Loucy (cell line): ENCODE measurements around the gene ARHGEF16.

Source experiments
- H2AFZ ChIP-seq: fragments of 200-600 bp; sonication (generic); 2 replicates; pipeline ENCODE4 v1.6.0; 2016; ENCODE audit warnings: antibody characterized with exemption, mild to moderate bottlenecking, low read length, moderate library complexity
- H3F3A ChIP-seq: fragments of 200-600 bp; 2 replicates; pipeline ENCODE4 v1.6.0; 2016; ENCODE audit warnings: antibody characterized with exemption, low read depth, mild to moderate bottlenecking
- H3K27me3 ChIP-seq: fragments of 200-600 bp; sonication (generic); 2 replicates; pipeline ENCODE4 v1.6.1; 2014; ENCODE audit warnings: low read length, mild to moderate bottlenecking; ENCODE audit not compliant: insufficient read depth, poor library complexity, severe bottlenecking
- H3K36me3 ChIP-seq: fragments of 200-600 bp; sonication (generic); 2 replicates; pipeline ENCODE4 v1.6.1; 2016; ENCODE audit warnings: low read length; ENCODE audit not compliant: insufficient read depth
- H3K4me1 ChIP-seq: fragments of 200-600 bp; sonication (generic); 2 replicates; pipeline ENCODE4 v1.5.1; 2014; ENCODE audit warnings: low read length, mild to moderate bottlenecking; ENCODE audit not compliant: insufficient read depth, poor library complexity, severe bottlenecking
- H3K4me2 ChIP-seq: fragments of 200-600 bp; sonication (generic); 2 replicates; pipeline ENCODE4 v1.6.0; 2014; ENCODE audit warnings: antibody characterized with exemption, low read length, low read depth, mild to moderate bottlenecking; ENCODE audit not compliant: poor library complexity, severe bottlenecking
- H3K4me3 ChIP-seq: fragments of 200-600 bp; sonication (generic); 2 replicates; pipeline ENCODE4 v1.5.1; 2014; ENCODE audit warnings: low read length, mild to moderate bottlenecking, mixed read lengths; ENCODE audit not compliant: poor library complexity, severe bottlenecking
- H3K79me2 ChIP-seq: fragments of 200-600 bp; sonication (generic); 2 replicates; pipeline ENCODE4 v1.6.1; 2014; ENCODE audit warnings: low read length; ENCODE audit not compliant: insufficient read depth
- H3K9ac ChIP-seq: fragments of 200-600 bp; sonication (generic); 2 replicates; pipeline ENCODE4 v1.6.0; 2014; ENCODE audit warnings: mild to moderate bottlenecking, low read depth, low read length, moderate library complexity; ENCODE audit not compliant: poor library complexity, severe bottlenecking
- H3K9me2 ChIP-seq: fragments of 200-600 bp; sonication (generic); replicated peaks from 2 replicates; pipeline ENCODE4 v1.6.1; 2016; ENCODE audit warnings: low read depth, low read length, mixed read lengths
- H3K9me3 ChIP-seq: fragments of 200-600 bp; sonication (generic); 2 replicates; pipeline ENCODE4 v1.6.1; 2014; ENCODE audit warnings: mild to moderate bottlenecking, antibody characterized with exemption, low read length, low read depth; ENCODE audit not compliant: insufficient read depth
- H4K20me1 ChIP-seq: fragments of 200-600 bp; sonication (generic); 2 replicates; pipeline ENCODE4 v1.6.0; 2014; ENCODE audit warnings: antibody characterized with exemption, low read length, mild to moderate bottlenecking; ENCODE audit not compliant: insufficient read depth, poor library complexity, severe bottlenecking
- EZH2phosphoT487 ChIP-seq: fragments of 200-600 bp; IDR thresholded peaks from 2 replicates; pipeline ENCODE4 v1.6.1; 2018; ENCODE audit warnings: antibody characterized with exemption, mild to moderate bottlenecking, moderate library complexity, borderline replicate concordance
- TF ChIP-seq, protein P1 (sequence below): fragments of 200-600 bp; sonication (generic); conservative IDR thresholded peaks from 2 replicates; pipeline ENCODE4 v1.5.1; 2014; ENCODE audit warnings: mild to moderate bottlenecking, antibody characterized with exemption, low read length

Gene ARHGEF16

DNA sequence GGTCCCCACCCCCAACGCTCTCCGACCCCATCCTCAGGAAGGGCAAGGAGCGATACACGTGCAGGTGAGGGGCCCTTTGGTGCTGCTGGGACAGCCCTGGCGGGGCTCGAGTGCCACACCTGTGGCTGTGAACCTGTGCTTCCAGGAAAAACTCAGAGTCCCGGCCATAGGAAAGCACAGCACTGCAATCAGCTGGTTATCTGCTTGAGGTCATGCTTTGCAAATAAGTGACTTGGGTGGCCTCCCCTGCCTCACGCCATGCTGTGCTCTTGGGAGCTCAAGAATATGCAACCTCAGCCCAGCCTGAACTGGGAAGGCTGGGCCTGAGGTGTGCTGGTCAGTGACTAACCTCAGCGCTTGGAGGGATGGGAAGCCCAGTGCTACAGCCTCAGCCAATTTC is 36.5 kb upstream of the ARHGEF16 start:
- H3K4me3 ChIP-seq: no peak overlapping the region
- TF ChIP-seq, protein P1, sequence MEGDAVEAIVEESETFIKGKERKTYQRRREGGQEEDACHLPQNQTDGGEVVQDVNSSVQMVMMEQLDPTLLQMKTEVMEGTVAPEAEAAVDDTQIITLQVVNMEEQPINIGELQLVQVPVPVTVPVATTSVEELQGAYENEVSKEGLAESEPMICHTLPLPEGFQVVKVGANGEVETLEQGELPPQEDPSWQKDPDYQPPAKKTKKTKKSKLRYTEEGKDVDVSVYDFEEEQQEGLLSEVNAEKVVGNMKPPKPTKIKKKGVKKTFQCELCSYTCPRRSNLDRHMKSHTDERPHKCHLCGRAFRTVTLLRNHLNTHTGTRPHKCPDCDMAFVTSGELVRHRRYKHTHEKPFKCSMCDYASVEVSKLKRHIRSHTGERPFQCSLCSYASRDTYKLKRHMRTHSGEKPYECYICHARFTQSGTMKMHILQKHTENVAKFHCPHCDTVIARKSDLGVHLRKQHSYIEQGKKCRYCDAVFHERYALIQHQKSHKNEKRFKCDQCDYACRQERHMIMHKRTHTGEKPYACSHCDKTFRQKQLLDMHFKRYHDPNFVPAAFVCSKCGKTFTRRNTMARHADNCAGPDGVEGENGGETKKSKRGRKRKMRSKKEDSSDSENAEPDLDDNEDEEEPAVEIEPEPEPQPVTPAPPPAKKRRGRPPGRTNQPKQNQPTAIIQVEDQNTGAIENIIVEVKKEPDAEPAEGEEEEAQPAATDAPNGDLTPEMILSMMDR: no peak
- no peak for TF ChIP-seq EZH2phosphoT487
- H3K9me2 ChIP-seq: no peaks in the 10 kb centered on the region
- no peak overlapping the region for H2AFZ ChIP-seq
- H3K4me1 ChIP-seq: no peaks in the 10 kb centered on the region
- no peak overlapping the region for H3K4me2 ChIP-seq
- H3K79me2 ChIP-seq: no peaks in the 10 kb centered on the region
- no peaks in the 10 kb centered on the region for H3F3A ChIP-seq
- no peaks in the 10 kb centered on the region for H4K20me1 ChIP-seq
- no peaks in the 10 kb centered on the region for H3K36me3 ChIP-seq
- H3K27me3 ChIP-seq: no peaks in the 10 kb centered on the region
- H3K9me3 ChIP-seq: peaks cover 4% of the 10 kb centered on the region; the same call in 1 of the 2 replicates
- no peak overlapping the region for H3K9ac ChIP-seq

DNA sequence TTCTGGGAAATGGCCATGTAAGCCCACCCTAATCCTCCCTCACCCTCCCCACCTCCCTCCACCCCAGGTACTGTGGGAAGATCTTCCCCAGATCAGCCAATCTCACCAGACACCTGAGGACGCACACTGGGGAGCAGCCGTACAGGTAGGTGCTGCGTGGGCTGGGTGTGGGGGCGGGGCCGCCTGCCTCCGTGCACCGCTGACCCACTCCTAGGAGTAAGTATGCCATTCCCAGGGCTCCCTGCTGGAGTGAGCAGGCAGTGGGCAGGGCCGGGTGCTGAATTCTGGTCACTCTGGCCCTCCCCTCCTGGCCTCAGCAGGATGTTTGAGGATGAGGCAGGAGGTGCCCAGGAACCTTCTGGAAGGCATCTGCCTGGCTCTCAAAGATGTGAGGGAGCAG is 35.9 kb upstream of the ARHGEF16 start:
- Histone ChIP-seq H3K4me2 (no peak overlapping the region), H4K20me1 (no peaks in the 10 kb centered on the region), H3F3A (no peaks in the 10 kb centered on the region), H3K79me2 (no peaks in the 10 kb centered on the region), H3K36me3 (no peaks in the 10 kb centered on the region), H3K9me2 (no peaks in the 10 kb centered on the region), H3K4me3 (no peak overlapping the region), H2AFZ (no peak overlapping the region), H3K27me3 (no peaks in the 10 kb centered on the region), H3K9ac (no peak overlapping the region), H3K4me1 (no peaks in the 10 kb centered on the region), H3K9me3 (peaks cover 4% of the 10 kb centered on the region; the same call in 1 of the 2 replicates)
- TF ChIP-seq EZH2phosphoT487: no peak
- TF ChIP-seq, protein P1: no peak

DNA sequence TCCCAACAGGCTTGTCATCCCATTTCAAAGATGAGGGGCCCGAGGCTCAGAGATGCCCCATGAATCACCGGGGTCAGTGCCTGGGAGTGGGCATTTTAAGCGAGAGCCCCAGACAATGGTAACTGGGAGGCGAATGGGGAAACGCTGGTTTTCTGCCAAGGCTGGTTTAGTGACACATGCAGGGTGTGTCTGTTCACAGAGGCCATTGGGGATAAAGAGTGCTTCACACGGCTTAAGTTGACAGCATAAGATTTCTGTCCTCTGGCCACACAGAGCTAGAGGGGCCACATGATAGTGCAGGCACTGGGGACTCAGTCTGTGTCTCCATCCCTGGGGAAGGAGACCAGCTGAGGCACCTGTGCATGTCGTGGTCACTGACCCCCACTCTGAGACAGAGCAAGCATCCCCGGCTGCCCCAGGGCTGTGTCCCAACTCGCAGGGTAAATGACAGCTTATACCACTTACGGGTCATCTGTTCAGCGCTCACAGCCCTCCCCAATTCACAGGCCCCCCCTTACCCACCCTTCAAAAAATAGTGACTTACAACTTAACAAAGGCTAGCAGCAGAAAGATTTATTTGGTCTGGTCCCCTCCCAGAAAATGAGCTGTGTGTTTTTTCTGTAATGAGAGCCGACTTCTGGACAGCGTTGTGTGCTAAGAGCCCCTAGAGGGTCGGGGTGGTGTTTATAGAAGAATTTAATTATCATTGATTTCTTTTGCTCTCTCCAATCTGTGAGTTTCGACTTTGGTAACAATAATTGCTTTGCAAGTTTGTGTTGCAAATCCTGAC is 34.9 kb upstream of the ARHGEF16 start:
- Histone ChIP-seq H3K36me3 (no peaks in the 10 kb centered on the region), H3K4me2 (no peak overlapping the region), H3F3A (no peaks in the 10 kb centered on the region), H3K4me1 (no peaks in the 10 kb centered on the region), H4K20me1 (no peaks in the 10 kb centered on the region), H2AFZ (no peak overlapping the region), H3K79me2 (no peaks in the 10 kb centered on the region), H3K9me2 (no peaks in the 10 kb centered on the region), H3K4me3 (no peak overlapping the region), H3K9me3 (peaks cover 4% of the 10 kb centered on the region; the same call in 1 of the 2 replicates), H3K27me3 (no peaks in the 10 kb centered on the region), H3K9ac (no peak overlapping the region)
- TF ChIP-seq, protein P1: no peak
- TF ChIP-seq EZH2phosphoT487: no peak
